GM15510 (cell line): ENCODE measurements around the gene SHBG.

Source experiments
- POLR2A ChIP-seq: IDR thresholded peaks from 3 replicates; pipeline ENCODE4 v1.6.1; 2011; ENCODE audit warnings: borderline replicate concordance; ENCODE audit not compliant: insufficient read length; ENCODE audit errors: extremely low read depth

SHBG gene

GRCh38 chr17:7652388-7653356, 22.7 kb downstream of the SHBG start:
- TF ChIP-seq POLR2A, result no peak

GRCh38 chr17:7654832-7655540, 25.1 kb downstream of the SHBG start:
- no peak for TF ChIP-seq POLR2A

GRCh38 chr17:7655541-7655840, 25.6 kb downstream of the SHBG start:
- no peak for TF ChIP-seq POLR2A

- TF ChIP-seq POLR2A, result no peak
These were observed 27.1 kb downstream of the SHBG start for GRCh38 chr17:7656958-7657609.

GRCh38 chr17:7667656-7668406, 37.9 kb downstream of the SHBG start:
- TF ChIP-seq POLR2A, result no peak

- no peak for TF ChIP-seq POLR2A
These were observed 38.5 kb downstream of the SHBG start for GRCh38 chr17:7668482-7668881.

GRCh38 chr17:7673239-7673638, 43.3 kb downstream of the SHBG start:
- no peak for TF ChIP-seq POLR2A

- TF ChIP-seq POLR2A, result no peak
These were observed 45.0 kb downstream of the SHBG start for GRCh38 chr17:7674934-7675333.

GRCh38 chr17:7676533-7676932, 46.6 kb downstream of the SHBG start:
- no peak for TF ChIP-seq POLR2A

- TF ChIP-seq POLR2A, result no peak
These were observed 47.6 kb downstream of the SHBG start for GRCh38 chr17:7677388-7678067.
